GM19099 (cell line): Measurements from ENCODE around the gene TENM4.

Experiments used
- POLR2A ChIP-seq: IDR thresholded peaks from 3 replicates; pipeline ENCODE4 v1.6.1; 2011; ENCODE audit warnings: low read depth; ENCODE audit not compliant: insufficient read length; ENCODE audit errors: extremely low read depth

TENM4 gene

GRCh38 chr11:79461666-79462645 is 21.1 kb upstream of the TENM4 start:
- no peak for TF ChIP-seq POLR2A

DNA sequence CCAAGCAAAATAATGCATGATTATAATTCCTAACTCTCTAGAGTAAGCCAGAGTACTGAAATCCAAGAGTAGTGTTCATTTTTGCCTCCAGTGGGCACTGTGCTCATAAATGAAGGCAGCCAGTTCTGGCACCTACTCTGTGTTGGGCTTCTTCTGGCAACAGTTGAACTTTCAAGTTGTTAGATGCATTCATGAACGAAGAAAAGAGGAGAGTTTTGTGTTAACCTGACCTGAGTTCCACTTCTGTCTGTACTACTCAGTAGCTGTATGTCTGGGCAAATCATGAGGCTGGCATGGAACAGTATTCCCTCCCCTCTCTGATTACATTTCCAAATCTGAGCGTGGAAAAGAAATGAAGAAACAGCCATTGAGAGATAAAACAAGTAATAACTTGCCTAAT is 20.3 kb upstream of the TENM4 start:
- TF ChIP-seq POLR2A = no peak

DNA sequence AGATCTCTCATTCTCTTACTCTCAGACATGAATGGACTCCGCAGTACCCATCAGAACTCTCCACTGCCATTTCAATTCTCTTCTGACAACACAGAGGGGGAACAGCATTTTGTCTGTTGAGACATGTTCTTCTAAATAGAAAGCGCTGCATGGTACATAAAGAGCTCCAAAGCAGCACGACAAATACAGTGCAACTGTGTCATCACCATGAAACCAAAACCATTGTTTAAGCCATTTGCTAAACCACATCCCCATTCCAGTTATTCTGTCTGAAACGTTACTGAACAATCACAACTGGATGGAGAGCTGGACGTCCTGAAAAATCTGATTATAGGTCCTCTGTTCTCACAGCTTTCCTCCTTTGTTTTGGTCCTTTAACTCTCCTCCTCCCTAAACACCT is 17.9 kb upstream of the TENM4 start:
- TF ChIP-seq POLR2A = no peak

DNA sequence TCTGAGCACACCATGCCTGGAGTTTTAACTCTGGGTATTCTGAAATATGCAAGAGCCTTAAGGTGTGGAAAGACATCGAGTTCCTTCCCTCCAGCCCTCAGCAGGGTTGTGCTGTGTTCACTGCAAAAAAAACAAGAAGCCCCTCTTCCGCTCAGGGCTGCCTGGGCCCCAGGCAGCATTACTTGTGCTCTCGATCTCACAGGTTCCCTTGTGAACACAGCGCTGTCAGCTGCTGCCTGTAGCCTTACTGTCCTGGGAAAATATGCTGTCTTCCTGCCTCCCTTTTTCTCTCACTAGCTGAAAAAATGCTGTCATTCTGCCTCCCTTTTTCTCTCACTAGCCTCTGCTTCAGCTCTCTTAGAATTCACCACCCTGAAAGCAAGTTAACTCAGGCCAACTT is 15.7 kb upstream of the TENM4 start:
- TF ChIP-seq POLR2A = no peak

DNA sequence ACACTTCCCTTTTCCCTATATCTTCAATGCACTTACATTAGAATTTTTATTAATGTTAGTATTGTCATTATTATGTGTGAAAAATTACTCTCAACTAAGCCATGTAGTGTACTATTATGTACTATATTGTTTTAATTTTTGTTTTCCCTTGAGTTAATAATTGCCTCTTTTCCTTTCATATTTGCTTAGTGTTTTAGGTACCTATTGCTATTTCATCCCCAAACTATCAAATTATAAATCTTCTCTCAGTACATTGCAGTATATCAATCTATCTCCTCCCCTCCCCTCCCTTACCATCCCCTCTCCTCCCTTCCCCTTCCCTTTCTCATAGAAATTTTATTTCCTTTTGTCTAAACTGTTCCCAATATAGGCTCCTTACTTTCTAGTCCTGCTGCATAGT is 12.8 kb upstream of the TENM4 start:
- TF ChIP-seq POLR2A = no peak

DNA sequence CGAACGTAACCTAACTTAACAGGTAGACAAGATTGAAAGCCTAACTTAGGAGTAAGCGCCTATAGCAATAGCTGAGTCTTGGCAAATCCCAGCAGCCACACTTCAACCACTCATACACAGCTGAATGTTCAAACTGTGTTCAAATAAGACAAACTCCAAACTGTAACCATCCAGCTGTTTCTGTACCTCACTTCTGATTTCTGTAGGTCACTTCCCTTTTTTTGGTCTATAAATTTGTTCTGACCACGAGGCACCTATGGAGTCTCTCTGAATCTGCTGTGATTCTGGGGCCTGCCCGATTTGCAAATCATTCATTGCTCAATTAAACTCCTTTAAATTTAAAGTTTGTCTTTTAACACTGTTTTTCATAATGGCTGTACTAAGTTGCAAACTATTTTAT is 8.2 kb upstream of the TENM4 start:
- no peak for TF ChIP-seq POLR2A

DNA sequence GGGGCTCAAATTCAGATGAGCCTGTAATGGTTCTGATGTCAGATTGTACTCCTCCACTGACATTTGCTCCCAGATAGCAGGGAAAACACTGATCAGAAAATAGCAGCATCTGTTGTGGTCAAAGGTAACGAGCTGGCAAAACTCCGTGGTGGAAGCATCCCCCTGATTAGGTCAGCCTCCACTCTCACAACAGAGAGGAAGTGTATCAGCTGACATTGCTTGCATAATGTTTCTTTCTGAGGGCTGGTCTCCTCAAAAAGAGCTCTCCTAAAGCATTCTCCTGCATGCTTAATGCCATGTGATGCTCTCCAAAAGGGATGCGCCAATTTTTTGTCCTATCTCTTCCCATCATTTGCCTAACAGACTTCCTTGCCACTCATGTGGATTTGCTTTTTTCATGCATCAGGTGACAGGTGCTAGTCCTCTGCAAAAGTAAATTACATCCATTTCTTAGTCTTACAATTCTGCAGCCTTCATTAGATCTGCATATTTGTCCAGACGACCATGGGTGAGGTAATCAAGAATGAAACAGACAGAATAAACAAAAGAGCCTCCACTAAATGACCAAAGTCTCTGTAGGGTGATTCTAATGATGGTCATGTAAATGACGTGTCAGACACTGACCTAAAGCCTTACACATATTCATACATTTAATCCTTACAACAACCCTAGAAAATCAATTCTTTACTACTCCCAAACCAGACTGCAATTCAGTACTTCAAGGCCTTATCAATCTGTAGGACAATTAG is 6.4 kb upstream of the TENM4 start:
- no peak for TF ChIP-seq POLR2A

DNA sequence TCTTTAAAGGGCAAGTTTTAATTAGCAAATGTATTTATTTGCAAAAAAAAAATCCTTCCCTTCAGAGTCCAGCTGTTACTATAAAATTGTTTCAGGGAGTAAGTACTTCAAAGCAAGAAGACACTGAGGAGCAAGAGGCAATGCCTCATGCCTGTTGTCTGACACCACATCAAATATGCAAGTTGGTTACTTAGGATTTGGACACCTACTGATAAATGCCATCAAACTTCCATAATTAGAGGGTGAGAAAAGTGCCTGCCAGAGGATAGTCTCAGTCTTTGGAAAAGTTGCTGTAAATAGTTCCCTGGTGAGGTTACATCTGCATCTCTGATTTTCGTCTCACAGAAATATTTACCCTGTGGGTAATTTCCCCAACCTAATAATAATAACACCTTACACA is 4.1 kb upstream of the TENM4 start:
- no peak for TF ChIP-seq POLR2A

DNA sequence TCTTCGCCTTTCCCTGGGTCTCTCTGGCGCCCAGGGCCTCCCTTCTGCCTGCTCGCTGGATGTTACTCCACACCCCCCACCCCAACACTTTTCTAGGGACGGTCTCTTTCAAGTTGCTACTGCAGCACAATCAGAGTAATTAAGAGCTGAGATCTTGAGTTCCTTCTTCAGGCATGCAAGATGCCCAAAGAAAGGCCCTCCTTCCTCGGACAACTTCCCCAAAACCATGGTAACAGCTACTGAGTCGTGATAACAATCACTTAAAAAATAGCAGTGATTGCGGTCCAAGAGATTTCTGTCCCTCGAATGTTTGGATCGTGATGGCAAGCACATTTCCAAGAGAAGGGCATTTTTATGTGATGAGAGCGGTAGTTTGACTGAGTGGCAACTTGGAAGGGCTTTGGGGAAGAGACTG is 638 bp upstream of the TENM4 start:
- no peak for TF ChIP-seq POLR2A

GRCh38 chr11:79439886-79440570 is 802 bp downstream of the TENM4 start:
- TF ChIP-seq POLR2A = no peak

DNA sequence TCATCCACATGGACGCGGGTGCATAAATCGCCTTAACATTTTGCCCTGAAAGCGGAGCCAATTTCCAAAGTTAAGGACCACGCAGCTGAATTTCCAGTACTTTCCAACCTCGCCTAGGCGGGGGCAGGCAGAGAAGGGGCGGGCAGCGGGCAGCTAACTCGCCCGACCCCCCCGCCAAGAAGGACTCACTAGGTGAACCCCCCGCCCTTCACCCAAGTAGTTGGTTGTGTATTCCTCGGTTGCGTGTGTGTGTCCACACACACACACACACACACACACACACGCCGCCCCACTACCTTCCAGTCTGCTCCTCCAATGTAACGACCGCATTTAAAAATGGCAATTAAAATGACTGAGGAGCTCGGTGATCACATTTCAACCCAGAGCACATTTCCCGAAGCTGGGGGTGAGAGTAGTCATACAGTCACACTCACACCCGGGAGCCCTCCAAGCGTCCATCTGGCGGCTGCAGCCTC is 1.4 kb downstream of the TENM4 start:
- TF ChIP-seq POLR2A = no peak

GRCh38 chr11:79438631-79439409 is 2.0 kb downstream of the TENM4 start:
- TF ChIP-seq POLR2A = no peak

GRCh38 chr11:79437981-79438630 is 2.7 kb downstream of the TENM4 start:
- no peak for TF ChIP-seq POLR2A

- TF ChIP-seq POLR2A = no peak
Observed at GRCh38 chr11:79437278-79437980, 3.4 kb downstream of the TENM4 start.

DNA sequence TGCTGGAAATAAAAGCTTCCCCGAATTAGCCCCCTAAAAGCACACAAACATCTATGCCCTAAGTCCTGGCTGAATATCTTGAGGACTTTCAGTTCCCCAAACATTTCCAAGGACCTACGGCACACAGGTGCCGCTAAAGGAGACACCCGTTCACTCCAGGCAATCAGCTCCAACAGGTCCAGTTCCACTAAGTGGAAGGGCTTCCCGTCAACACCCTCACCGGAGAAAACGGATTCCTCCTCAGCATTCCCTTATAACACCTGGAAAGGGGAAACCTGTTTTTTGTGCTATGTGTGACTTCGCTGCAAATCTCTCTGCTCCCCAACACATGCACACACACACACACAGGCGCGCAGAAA is 3.9 kb downstream of the TENM4 start:
- no peak for TF ChIP-seq POLR2A
